ENCODE data around the gene ITK.

DNA sequence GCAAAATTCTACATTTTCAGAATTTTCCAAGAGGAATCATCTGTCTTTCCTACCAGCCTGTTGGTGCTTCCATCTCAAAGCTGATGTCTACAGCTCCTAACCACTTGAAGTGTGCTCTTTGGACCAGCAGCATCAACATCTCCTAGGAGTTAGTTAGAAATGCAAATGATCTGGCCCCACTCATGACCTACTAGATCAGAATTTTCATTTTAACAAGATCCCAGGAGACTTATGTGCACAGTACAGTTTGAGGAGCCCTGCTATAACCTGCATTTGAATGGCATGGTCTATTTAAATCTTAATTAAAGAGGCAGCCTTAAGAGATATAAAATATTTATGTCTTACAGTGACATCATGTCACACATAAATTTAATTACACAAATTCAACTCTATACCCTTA is 33.8 kb downstream of the ITK start:
- no peak for TF ChIP-seq POLR2A (IDR thresholded peaks at IDR 0.05)
- TF ChIP-seq, protein P1, sequence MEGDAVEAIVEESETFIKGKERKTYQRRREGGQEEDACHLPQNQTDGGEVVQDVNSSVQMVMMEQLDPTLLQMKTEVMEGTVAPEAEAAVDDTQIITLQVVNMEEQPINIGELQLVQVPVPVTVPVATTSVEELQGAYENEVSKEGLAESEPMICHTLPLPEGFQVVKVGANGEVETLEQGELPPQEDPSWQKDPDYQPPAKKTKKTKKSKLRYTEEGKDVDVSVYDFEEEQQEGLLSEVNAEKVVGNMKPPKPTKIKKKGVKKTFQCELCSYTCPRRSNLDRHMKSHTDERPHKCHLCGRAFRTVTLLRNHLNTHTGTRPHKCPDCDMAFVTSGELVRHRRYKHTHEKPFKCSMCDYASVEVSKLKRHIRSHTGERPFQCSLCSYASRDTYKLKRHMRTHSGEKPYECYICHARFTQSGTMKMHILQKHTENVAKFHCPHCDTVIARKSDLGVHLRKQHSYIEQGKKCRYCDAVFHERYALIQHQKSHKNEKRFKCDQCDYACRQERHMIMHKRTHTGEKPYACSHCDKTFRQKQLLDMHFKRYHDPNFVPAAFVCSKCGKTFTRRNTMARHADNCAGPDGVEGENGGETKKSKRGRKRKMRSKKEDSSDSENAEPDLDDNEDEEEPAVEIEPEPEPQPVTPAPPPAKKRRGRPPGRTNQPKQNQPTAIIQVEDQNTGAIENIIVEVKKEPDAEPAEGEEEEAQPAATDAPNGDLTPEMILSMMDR (IDR thresholded peaks at IDR 0.05) = no peak
